HCT116 (cell line): Measurements from ENCODE around the gene WLS. TPM values are rescaled to one million over a fixed set of nuclear protein-coding genes. Genes with fewer than 3 reads are reported as not detected.

Experiments
- ATAC-seq: fragments of 200-7000 bp; cut with Tn5 transposase; 2 replicates; pipeline ENCODE4 v1.9.1; 2020; ENCODE audit warnings: mild to moderate bottlenecking, moderate library complexity
- BruUV-seq: library from RNA; stranded (reverse); fragments of 400-500 nt; replicated peaks from 2 replicates; lab custom pipeline; 2021; lab: Mats Ljungman, UMichigan
- CTCF ChIA-PET: fragments of 300-600 bp; sonication (Branson Sonifier 250); formaldehyde crosslinking; loops from one replicate; lab custom pipeline; 2021; ENCODE audit warnings: antibody characterized with exemption; lab: Charles Lee
- POLR2A ChIA-PET: fragments of 300-600, 350-600 bp; sonication (Branson Sonifier 250); formaldehyde crosslinking; loops from one replicate; lab custom pipeline; 2021; ENCODE audit warnings: antibody characterized with exemption; lab: Charles Lee
- RAD21 ChIA-PET, 2 experiments: fragments of 300-600 bp; sonication (Branson Sonifier 250); formaldehyde crosslinking; loops; one replicate each; lab custom pipeline; 2023; ENCODE audit warnings: low total read pairs in 2 of 2; ENCODE audit not compliant: uncharacterized antibody in 2 of 2, unreplicated experiment in 2 of 2, low non-redundant PET in 1 of 2; lab: Charles Lee
- DNase-seq: peaks from one replicate; pipeline ENCODE4 v3.0.0-alpha.2; 2010; ENCODE audit warnings: low read depth, low spot score
- H2AFZ ChIP-seq: fragments of 200-600 bp; shearing (Covaris generic), sonication (generic); 2 replicates; pipeline ENCODE4 v1.6.1; 2017; ENCODE audit warnings: low read depth, mixed run types, mixed read lengths, antibody characterized with exemption, low read length; ENCODE audit not compliant: poor library complexity, severe bottlenecking
- H3K27ac ChIP-seq: 2 replicates; pipeline ENCODE4 v1.5.1; 2012; ENCODE audit warnings: low read depth, low read length
- H3K27me3 ChIP-seq: fragments of 200-600 bp; sonication (generic); 2 replicates; pipeline ENCODE4 v1.6.1; 2016; ENCODE audit warnings: mixed run types, low read length, mixed read lengths; ENCODE audit not compliant: insufficient read depth
- H3K36me3 ChIP-seq, 2 experiments: fragments of 200-500 bp in 1 of 2; fragments of 200-600 bp in 1 of 2; sonication (Bioruptor generic) in 1 of 2; sonication (generic) in 1 of 2; 2 replicates each; pipeline versions ENCODE4 v1.5.1 to v1.6.1; 2014 to 2016; ENCODE audit warnings: low read length in 2 of 2, inconsistent platforms in 1 of 2, mixed read lengths in 1 of 2, mixed run types in 1 of 2; ENCODE audit not compliant: insufficient read depth in 2 of 2, control insufficient read depth in 1 of 2
- H3K4me1 ChIP-seq, 2 experiments: fragments of 200-600 bp in 1 of 2; sonication (generic) in 1 of 2; 2 replicates each; pipeline versions ENCODE4 v1.5.1 to v1.6.1; 2012 to 2017; ENCODE audit warnings: low read length in 2 of 2, inconsistent platforms in 1 of 2, mild to moderate bottlenecking in 1 of 2, mixed read lengths in 1 of 2, mixed run types in 1 of 2, moderate library complexity in 1 of 2; ENCODE audit not compliant: insufficient read depth in 2 of 2, control insufficient read depth in 1 of 2
- H3K4me2 ChIP-seq: fragments of 200-600 bp; sonication (generic); 2 replicates; pipeline ENCODE4 v1.6.1; 2017; ENCODE audit warnings: mixed run types, low read length, mixed read lengths
- H3K4me3 ChIP-seq, 2 experiments: fragments of 200-600 bp in 1 of 2; sonication (generic) in 1 of 2; replicated peaks in 1 of 2; 2 replicates each; pipeline ENCODE4 v1.5.1; 2011 to 2016; ENCODE audit warnings: low read length in 2 of 2, control low read depth in 1 of 2, low read depth in 1 of 2, mild to moderate bottlenecking in 1 of 2, mixed read lengths in 1 of 2, mixed run types in 1 of 2
- H3K79me2 ChIP-seq: fragments of 200-600 bp; sonication (generic); 2 replicates; pipeline ENCODE4 v1.6.1; 2017; ENCODE audit warnings: mild to moderate bottlenecking, mixed run types, low read length, moderate library complexity, mixed read lengths; ENCODE audit not compliant: insufficient read depth
- H3K9ac ChIP-seq: fragments of 200-600 bp; sonication (generic); 2 replicates; pipeline ENCODE4 v1.6.1; 2016; ENCODE audit warnings: low read length, mixed read lengths
- H3K9me2 ChIP-seq: fragments of 200-600 bp; sonication (generic), shearing (Covaris generic); 2 replicates; pipeline ENCODE4 v1.6.1; 2017; ENCODE audit warnings: mixed run types, mild to moderate bottlenecking, moderate library complexity; ENCODE audit not compliant: insufficient read depth
- H3K9me3 ChIP-seq, 2 experiments: fragments of 200-500 bp in 1 of 2; fragments of 200-600 bp in 1 of 2; sonication (Bioruptor generic) in 1 of 2; sonication (generic) in 1 of 2; 2 replicates each; pipeline ENCODE4 v1.6.1; 2014 to 2017; ENCODE audit warnings: low read length in 2 of 2, mixed read lengths in 2 of 2, inconsistent platforms in 1 of 2, low read depth in 1 of 2, mild to moderate bottlenecking in 1 of 2, mixed run types in 1 of 2, moderate library complexity in 1 of 2; ENCODE audit not compliant: control insufficient read depth in 1 of 2, insufficient read depth in 1 of 2
- H4K20me1 ChIP-seq: fragments of 200-600 bp; sonication (generic), shearing (Covaris generic); 2 replicates; pipeline ENCODE4 v1.6.1; 2017; ENCODE audit warnings: mixed run types, mild to moderate bottlenecking, moderate library complexity; ENCODE audit not compliant: insufficient read depth
- ATF3 ChIP-seq: IDR thresholded peaks from 2 replicates; pipeline ENCODE4 v1.6.1; 2012
- CEBPB ChIP-seq: IDR thresholded peaks from 2 replicates; pipeline ENCODE4 v1.6.1; 2012; ENCODE audit warnings: low read depth
- ELF1 ChIP-seq: IDR thresholded peaks from 2 replicates; pipeline ENCODE4 v1.6.1; 2012; ENCODE audit warnings: low read depth, borderline replicate concordance
- EZH2 ChIP-seq: fragments of 200-600 bp; sonication (generic); IDR thresholded peaks from 2 replicates; pipeline ENCODE4 v1.6.1; 2017; ENCODE audit warnings: antibody characterized with exemption, mixed run types
- EZH2phosphoT487 ChIP-seq: fragments of 200-600 bp; IDR thresholded peaks from 2 replicates; pipeline ENCODE4 v1.6.1; 2018; ENCODE audit warnings: antibody characterized with exemption, borderline replicate concordance
- FOSL1 ChIP-seq: IDR thresholded peaks from 2 replicates; pipeline ENCODE4 v1.6.1; 2012; ENCODE audit warnings: low read depth
- POLR2A ChIP-seq: IDR thresholded peaks from 2 replicates; pipeline ENCODE4 v1.7.0; 2011; ENCODE audit warnings: borderline replicate concordance; ENCODE audit not compliant: insufficient read depth, insufficient read length; ENCODE audit errors: extremely low read depth
- RAD21 ChIP-seq: IDR thresholded peaks from 2 replicates; pipeline ENCODE4 v1.6.1; 2012; ENCODE audit warnings: low read depth, mild to moderate bottlenecking
- SIN3A ChIP-seq: IDR thresholded peaks from 2 replicates; pipeline ENCODE4 v1.6.1; 2012; ENCODE audit warnings: low read depth
- SRF ChIP-seq: IDR thresholded peaks from 2 replicates; pipeline ENCODE4 v1.6.1; 2012; ENCODE audit warnings: low read depth
- TCF7L2 ChIP-seq: IDR thresholded peaks from 2 replicates; pipeline ENCODE4 v1.7.0; 2011; ENCODE audit warnings: borderline replicate concordance, inconsistent platforms; ENCODE audit not compliant: insufficient read depth, insufficient read length; ENCODE audit errors: extremely low read depth
- ZFX ChIP-seq: fragments of 450-650 bp; IDR thresholded peaks from 2 replicates; pipeline ENCODE4 v1.6.1; 2017
- intact Hi-C: fragments of 100-400 bp; cut with micrococcal nuclease; formaldehyde crosslinking; loops from 2 replicates; pipeline ENCODE4 v1.10.0; 2022
- total RNA-seq: library from RNA; stranded (reverse); gene quantifications from one replicate; pipeline ENCODE4 v1.2.1, GENCODE V29; 2021; ENCODE audit not compliant: unreplicated experiment

WLS gene
- total RNA-seq, 1 experiment from 2014 or later, result 38.0 TPM

GRCh38 chr1:68101829-68102228, 130.5 kb downstream of the WLS start (continued):
- TF ChIP-seq EZH2 (no peak), SRF (no peak), POLR2A (no peak), ELF1 (no peak), TCF7L2 (no peak), SIN3A (no peak), EZH2phosphoT487 (no peak), FOSL1 (no peak), ZFX (no peak), CEBPB (no peak), ATF3 (no peak)

- RAD21 ChIA-PET, result no interaction called here
- no peak for TF ChIP-seq RAD21
- TF ChIP-seq, all 23 proteins: peak for 0
- no peaks in the 10 kb centered on the region for H4K20me1 ChIP-seq
- no peaks in the 10 kb centered on the region for H3K4me1 ChIP-seq
- no peaks in the 10 kb centered on the region for H3K9me2 ChIP-seq
- ChIA-PET CTCF (no interaction called here), POLR2A (no interaction called here)
- BruUV-seq, result no TSS peak
- no peaks in the 10 kb centered on the region for H3K36me3 ChIP-seq
- H3K4me3 ChIP-seq, result no peak overlapping the region
- no peaks in the 10 kb centered on the region for H3K79me2 ChIP-seq
- DNase-seq (no peak), ATAC-seq (no peak)
- no peak overlapping the region for H3K4me2 ChIP-seq
- no peak overlapping the region for H2AFZ ChIP-seq
- no peak overlapping the region for H3K9ac ChIP-seq
- intact Hi-C loops, result no loop called here
- H3K27me3 ChIP-seq, result no peaks in the 10 kb centered on the region
- H3K27ac ChIP-seq, result no peak overlapping the region
- no peaks in the 10 kb centered on the region for H3K9me3 ChIP-seq
These were observed 131.8 kb downstream of the WLS start for GRCh38 chr1:68100571-68100970.

- DNase-seq (no peak), ATAC-seq (no peak)
- Histone ChIP-seq H3K79me2 (no peaks in the 10 kb centered on the region), H3K9ac (no peak overlapping the region), H3K4me1 (peaks cover 3 to 7% of the 10 kb centered on the region in 2 experiments; a peak in 2 of 4 replicates), H3K4me2 (no peak overlapping the region), H3K9me3 (no peaks in the 10 kb centered on the region), H2AFZ (no peak overlapping the region), H3K36me3 (no peaks in the 10 kb centered on the region), H4K20me1 (no peaks in the 10 kb centered on the region), H3K4me3 (no peak overlapping the region), H3K9me2 (no peaks in the 10 kb centered on the region), H3K27ac (no peak overlapping the region), H3K27me3 (no peaks in the 10 kb centered on the region)
- POLR2A ChIA-PET, result no interaction called here
- RAD21 ChIA-PET, result no interaction called here
- BruUV-seq, result no TSS peak
- intact Hi-C loops, result no loop called here
- CTCF ChIA-PET, result no interaction called here
- TF ChIP-seq POLR2A, result no peak
These were observed 138.6 kb downstream of the WLS start for GRCh38 chr1:68093737-68094136.
